ENCODE data around the gene MCTP2. TPM values are rescaled to one million over a fixed set of nuclear protein-coding genes. Genes with fewer than 3 reads are reported as not detected.

Gene MCTP2
- polyA plus RNA-seq, 3 donors, result 2.4 to 7.4 (median 7.3) TPM

DNA sequence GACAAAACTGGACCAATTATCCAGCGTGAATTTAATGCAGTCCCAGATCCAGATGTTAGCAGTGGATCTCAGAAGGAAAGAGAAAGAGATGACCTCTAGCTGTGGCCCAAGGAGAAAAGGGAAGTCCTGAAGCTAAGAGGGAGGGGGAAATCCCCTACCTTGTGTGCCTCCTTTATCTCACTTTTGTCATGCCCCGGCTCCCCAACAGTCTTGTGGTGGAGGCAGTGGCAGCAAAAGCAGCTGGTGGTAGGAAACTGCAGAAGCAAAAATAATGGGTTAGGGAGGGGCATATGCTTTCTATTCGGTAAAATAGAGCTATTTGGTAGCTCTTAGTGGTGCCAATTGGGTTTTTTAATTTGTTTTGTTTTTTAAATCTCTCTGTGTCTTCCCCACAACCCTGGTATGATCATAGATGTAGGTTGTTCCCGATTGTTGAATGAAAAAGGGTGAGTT lies 56.5 kb downstream of the MCTP2 start:
- intact Hi-C loops (cut with micrococcal nuclease), result no loop called here
- H3K9ac ChIP-seq (ENCODE audit: insufficient read depth, low read length, poor library complexity, severe bottlenecking), result no peak overlapping the region
- Mint-ChIP-seq H3K36me3 (peaks cover 0 to 11% of the 10 kb centered on the region in 2 donors), H3K27me3 (ENCODE audit: low read depth in 3 of 3) (peaks cover 0 to 4% (median 0%) of the 10 kb centered on the region in 3 donors), H3K27ac (peak overlapping the region in 6 of 7 donors; percentile 19 to 72 (median 54)), H3K9me3 (no peaks in the 10 kb centered on the region), H3K4me1 (peaks cover 43% of the 10 kb centered on the region), H3K4me3 (peak overlapping the region; percentile 44 to 78)
- H3K79me2 ChIP-seq (ENCODE audit: insufficient read depth, low read length), result no peaks in the 10 kb centered on the region
- DNase-seq, result peak; percentile 68 to 84 (median 74)
- no peaks in the 10 kb centered on the region for H3K27me3 ChIP-seq (ENCODE audit: control insufficient read depth in 2 of 2, insufficient read depth in 2 of 2, low read length in 2 of 2)
- TF ChIP-seq, protein P1, sequence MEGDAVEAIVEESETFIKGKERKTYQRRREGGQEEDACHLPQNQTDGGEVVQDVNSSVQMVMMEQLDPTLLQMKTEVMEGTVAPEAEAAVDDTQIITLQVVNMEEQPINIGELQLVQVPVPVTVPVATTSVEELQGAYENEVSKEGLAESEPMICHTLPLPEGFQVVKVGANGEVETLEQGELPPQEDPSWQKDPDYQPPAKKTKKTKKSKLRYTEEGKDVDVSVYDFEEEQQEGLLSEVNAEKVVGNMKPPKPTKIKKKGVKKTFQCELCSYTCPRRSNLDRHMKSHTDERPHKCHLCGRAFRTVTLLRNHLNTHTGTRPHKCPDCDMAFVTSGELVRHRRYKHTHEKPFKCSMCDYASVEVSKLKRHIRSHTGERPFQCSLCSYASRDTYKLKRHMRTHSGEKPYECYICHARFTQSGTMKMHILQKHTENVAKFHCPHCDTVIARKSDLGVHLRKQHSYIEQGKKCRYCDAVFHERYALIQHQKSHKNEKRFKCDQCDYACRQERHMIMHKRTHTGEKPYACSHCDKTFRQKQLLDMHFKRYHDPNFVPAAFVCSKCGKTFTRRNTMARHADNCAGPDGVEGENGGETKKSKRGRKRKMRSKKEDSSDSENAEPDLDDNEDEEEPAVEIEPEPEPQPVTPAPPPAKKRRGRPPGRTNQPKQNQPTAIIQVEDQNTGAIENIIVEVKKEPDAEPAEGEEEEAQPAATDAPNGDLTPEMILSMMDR (IDR thresholded peaks at IDR 0.05), result no peak
- 0% methylated on average over 1 of the region's 4 CpGs for WGBS (ENCODE audit: insufficient coverage)
- H3K36me3 ChIP-seq (replicated peaks in 1 of 2; ENCODE audit: control insufficient read depth in 1 of 2, insufficient read depth in 2 of 2, low read length in 2 of 2), result no peaks in the 10 kb centered on the region
- peak overlapping the region; percentile 64 for H3K4me2 ChIP-seq (replicated peaks; ENCODE audit: extremely low read depth, low read length, poor library complexity, severe bottlenecking)
- H3K4me1 ChIP-seq (ENCODE audit: control insufficient read depth in 1 of 2, insufficient read depth in 2 of 2, low read length in 2 of 2), result peaks cover 24 to 38% of the 10 kb centered on the region in 2 donors
- peak overlapping the region in 2 of 3 experiments; percentile 17 to 58 for H3K4me3 ChIP-seq (replicated peaks in 1 of 3; ENCODE audit: low read depth in 2 of 3, low read length in 3 of 3)
- no peaks in the 10 kb centered on the region for H3K9me3 ChIP-seq (replicated peaks in 1 of 2; ENCODE audit: control insufficient read depth in 1 of 2, insufficient read depth in 1 of 2, low read length in 2 of 2)
- no peak overlapping the region for H2AFZ ChIP-seq (ENCODE audit: insufficient read depth, low read depth, low read length, poor library complexity, severe bottlenecking)
- no peaks in the 10 kb centered on the region for H4K20me1 ChIP-seq (ENCODE audit: insufficient read depth, low read length)
- H3K27ac ChIP-seq (ENCODE audit: low read depth in 1 of 2, low read length in 2 of 2), result no peak overlapping the region

DNA sequence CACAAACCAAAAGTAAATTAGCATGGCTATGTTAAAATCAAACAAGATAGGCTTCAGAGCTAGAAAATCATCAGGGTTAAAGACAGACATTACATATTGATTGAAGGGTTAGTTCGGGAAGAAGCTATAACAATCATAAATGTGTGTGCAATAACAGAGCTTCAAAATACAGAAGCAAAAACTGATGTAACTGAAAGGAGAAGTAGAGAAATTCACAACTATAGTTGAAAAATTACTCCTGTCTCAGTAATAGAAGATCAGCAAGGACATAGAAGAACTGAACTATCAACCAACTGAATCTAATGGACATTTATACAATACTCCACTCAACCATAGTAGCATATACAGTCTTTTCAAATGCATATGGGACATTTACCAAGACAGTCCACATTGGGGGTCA lies 59.4 kb downstream of the MCTP2 start:
- intact Hi-C loops (cut with micrococcal nuclease), result no loop called here
- WGBS (ENCODE audit: insufficient coverage), result no CpG with 5 or more reads among the region's 1 CpG
- TF ChIP-seq, protein P1 (IDR thresholded peaks at IDR 0.05), result no peak
- Histone ChIP-seq H3K4me3 (replicated peaks in 1 of 3; ENCODE audit: low read depth in 2 of 3, low read length in 3 of 3) (peak overlapping the region in 1 of 3 experiments; percentile 9), H3K79me2 (ENCODE audit: insufficient read depth, low read length) (no peaks in the 10 kb centered on the region), H3K27ac (ENCODE audit: low read depth in 1 of 2, low read length in 2 of 2) (no peak overlapping the region), H3K4me1 (ENCODE audit: control insufficient read depth in 1 of 2, insufficient read depth in 2 of 2, low read length in 2 of 2) (peaks cover 37 to 52% of the 10 kb centered on the region in 2 donors), H4K20me1 (ENCODE audit: insufficient read depth, low read length) (no peaks in the 10 kb centered on the region), H3K9ac (ENCODE audit: insufficient read depth, low read length, poor library complexity, severe bottlenecking) (no peak overlapping the region), H3K4me2 (replicated peaks; ENCODE audit: extremely low read depth, low read length, poor library complexity, severe bottlenecking) (peak overlapping the region; percentile 34), H3K27me3 (ENCODE audit: control insufficient read depth in 2 of 2, insufficient read depth in 2 of 2, low read length in 2 of 2) (no peaks in the 10 kb centered on the region), H2AFZ (ENCODE audit: insufficient read depth, low read depth, low read length, poor library complexity, severe bottlenecking) (no peak overlapping the region), H3K36me3 (replicated peaks in 1 of 2; ENCODE audit: control insufficient read depth in 1 of 2, insufficient read depth in 2 of 2, low read length in 2 of 2) (no peaks in the 10 kb centered on the region), H3K9me3 (replicated peaks in 1 of 2; ENCODE audit: control insufficient read depth in 1 of 2, insufficient read depth in 1 of 2, low read length in 2 of 2) (no peaks in the 10 kb centered on the region)
- Mint-ChIP-seq H3K36me3 (peaks cover 0 to 4% of the 10 kb centered on the region in 2 donors), H3K27ac (peak overlapping the region in 4 of 7 donors; percentile 41 to 80 (median 50)), H3K9me3 (no peaks in the 10 kb centered on the region), H3K27me3 (ENCODE audit: low read depth in 3 of 3) (peaks cover 0 to 5% (median 0%) of the 10 kb centered on the region in 3 donors), H3K4me1 (peaks cover 57% of the 10 kb centered on the region), H3K4me3 (no peak overlapping the region)
- peak in 2 of 3 donors; percentile 17 to 55 for DNase-seq

Data from CD14-positive monocyte (primary cell).